Nephron (organoid): Measurements from ENCODE around the gene AGBL5.

ENCODE experiments used
- H3K27ac Mint-ChIP-seq, 3 experiments: 2 replicates each; pipeline ENCODE4 v1.8.0; 2020; ENCODE audit warnings: mixed read lengths in 3 of 3, mild to moderate bottlenecking in 2 of 3, moderate library complexity in 1 of 3
- H3K27me3 Mint-ChIP-seq: 2 replicates; pipeline ENCODE4 v1.8.0; 2021; ENCODE audit warnings: low read depth, mild to moderate bottlenecking, moderate library complexity, mixed read lengths
- H3K36me3 Mint-ChIP-seq: 2 replicates; pipeline ENCODE4 v1.8.0; 2020; ENCODE audit warnings: low read depth, mixed read lengths
- H3K4me1 Mint-ChIP-seq: 2 replicates; pipeline ENCODE4 v1.8.0; 2020; ENCODE audit warnings: mixed read lengths
- H3K4me3 Mint-ChIP-seq, 3 experiments: 2 replicates each; pipeline ENCODE4 v1.8.0; 2020; ENCODE audit warnings: mild to moderate bottlenecking in 3 of 3, mixed read lengths in 3 of 3, moderate library complexity in 2 of 3
- H3K9me3 Mint-ChIP-seq: 2 replicates; pipeline ENCODE4 v1.8.0; 2020; ENCODE audit warnings: mixed read lengths
- TF ChIP-seq, protein P1 (sequence below), 3 experiments: fragments of 200-600 bp; sonication (generic); IDR thresholded peaks; one replicate each; pipeline ENCODE4 v1.5.0; 2021; ENCODE audit warnings: antibody characterized with exemption in 3 of 3; ENCODE audit not compliant: unreplicated experiment in 3 of 3

The AGBL5 gene

DNA sequence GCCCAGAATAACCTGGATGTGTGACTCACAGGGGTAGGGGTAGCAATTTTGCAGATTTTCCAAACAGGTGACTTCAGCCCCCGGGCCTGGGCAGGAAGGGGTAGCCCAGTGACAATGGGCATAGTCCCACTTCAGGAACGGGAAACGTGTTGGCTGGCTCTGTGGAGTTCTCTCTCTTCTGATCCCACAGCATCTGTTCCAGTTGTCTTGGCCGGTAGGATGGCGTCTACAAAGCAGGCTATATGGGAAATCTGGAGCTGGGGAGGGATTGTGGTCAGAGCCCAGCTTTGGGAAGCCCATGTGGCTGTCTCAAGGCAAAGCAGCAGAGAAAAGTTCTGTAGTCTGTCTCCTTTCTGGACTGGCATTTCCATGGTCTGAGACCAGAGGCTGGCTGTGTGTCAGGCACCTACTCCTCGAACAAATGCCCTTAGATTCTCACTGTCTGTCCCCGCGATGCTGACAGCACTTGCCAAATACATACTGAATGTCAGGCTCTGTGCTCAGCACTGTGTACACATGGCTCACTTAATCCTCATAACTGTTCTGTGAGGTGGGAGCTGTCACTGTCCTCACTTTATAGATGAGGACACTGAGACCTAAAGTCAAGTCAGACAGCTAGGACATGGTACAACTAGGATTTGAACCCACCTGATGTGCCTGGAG, 36.6 kb upstream of the AGBL5 start:
- Mint-ChIP-seq H3K27ac (peak overlapping the region in 1 of 3 experiments; percentile 78), H3K36me3 (peaks cover 5% of the 10 kb centered on the region), H3K9me3 (no peaks in the 10 kb centered on the region), H3K4me1 (peaks cover 26% of the 10 kb centered on the region), H3K27me3 (peaks cover 3% of the 10 kb centered on the region), H3K4me3 (no peak overlapping the region)
- TF ChIP-seq, protein P1, sequence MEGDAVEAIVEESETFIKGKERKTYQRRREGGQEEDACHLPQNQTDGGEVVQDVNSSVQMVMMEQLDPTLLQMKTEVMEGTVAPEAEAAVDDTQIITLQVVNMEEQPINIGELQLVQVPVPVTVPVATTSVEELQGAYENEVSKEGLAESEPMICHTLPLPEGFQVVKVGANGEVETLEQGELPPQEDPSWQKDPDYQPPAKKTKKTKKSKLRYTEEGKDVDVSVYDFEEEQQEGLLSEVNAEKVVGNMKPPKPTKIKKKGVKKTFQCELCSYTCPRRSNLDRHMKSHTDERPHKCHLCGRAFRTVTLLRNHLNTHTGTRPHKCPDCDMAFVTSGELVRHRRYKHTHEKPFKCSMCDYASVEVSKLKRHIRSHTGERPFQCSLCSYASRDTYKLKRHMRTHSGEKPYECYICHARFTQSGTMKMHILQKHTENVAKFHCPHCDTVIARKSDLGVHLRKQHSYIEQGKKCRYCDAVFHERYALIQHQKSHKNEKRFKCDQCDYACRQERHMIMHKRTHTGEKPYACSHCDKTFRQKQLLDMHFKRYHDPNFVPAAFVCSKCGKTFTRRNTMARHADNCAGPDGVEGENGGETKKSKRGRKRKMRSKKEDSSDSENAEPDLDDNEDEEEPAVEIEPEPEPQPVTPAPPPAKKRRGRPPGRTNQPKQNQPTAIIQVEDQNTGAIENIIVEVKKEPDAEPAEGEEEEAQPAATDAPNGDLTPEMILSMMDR (IDR thresholded peaks at IDR 0.05; ENCODE audit: unreplicated experiment in 3 of 3), result no peak

- Mint-ChIP-seq H3K27me3 (peaks cover 7% of the 10 kb centered on the region), H3K4me3 (no peak overlapping the region), H3K36me3 (peaks cover 5% of the 10 kb centered on the region), H3K9me3 (no peaks in the 10 kb centered on the region), H3K4me1 (peaks cover 44% of the 10 kb centered on the region), H3K27ac (no peak overlapping the region)
- TF ChIP-seq, protein P1 (IDR thresholded peaks at IDR 0.05; ENCODE audit: unreplicated experiment in 3 of 3), result peak; percentile 56 to 68 (median 57)
These were observed 34.6 kb upstream of the AGBL5 start for GRCh38 chr2:27016801-27017325.

DNA sequence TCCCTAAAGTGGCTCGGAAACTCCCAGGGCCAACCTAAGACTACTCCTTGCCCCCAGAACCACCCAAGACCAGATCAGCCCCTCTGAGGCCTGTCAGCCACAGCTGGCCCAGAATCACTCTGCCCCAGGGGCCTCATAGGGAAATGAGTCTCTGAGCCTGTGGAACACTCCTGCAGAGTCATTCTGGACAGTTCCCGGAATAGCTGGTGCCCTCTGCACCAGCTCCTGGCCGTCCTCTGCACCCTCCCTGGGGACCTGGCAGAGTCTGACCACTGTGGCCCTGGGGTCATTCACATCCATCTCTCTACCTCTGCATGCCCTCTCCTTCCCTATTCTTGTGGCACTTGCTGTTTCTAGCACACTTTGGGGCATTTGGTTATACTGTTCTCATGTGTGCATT, 33.3 kb upstream of the AGBL5 start:
- Mint-ChIP-seq H3K4me1 (peaks cover 46% of the 10 kb centered on the region), H3K4me3 (no peak overlapping the region), H3K27me3 (peaks cover 7% of the 10 kb centered on the region), H3K9me3 (no peaks in the 10 kb centered on the region), H3K36me3 (peaks cover 7% of the 10 kb centered on the region), H3K27ac (no peak overlapping the region)
- TF ChIP-seq, protein P1 (IDR thresholded peaks at IDR 0.05; ENCODE audit: unreplicated experiment in 3 of 3), result no peak

DNA sequence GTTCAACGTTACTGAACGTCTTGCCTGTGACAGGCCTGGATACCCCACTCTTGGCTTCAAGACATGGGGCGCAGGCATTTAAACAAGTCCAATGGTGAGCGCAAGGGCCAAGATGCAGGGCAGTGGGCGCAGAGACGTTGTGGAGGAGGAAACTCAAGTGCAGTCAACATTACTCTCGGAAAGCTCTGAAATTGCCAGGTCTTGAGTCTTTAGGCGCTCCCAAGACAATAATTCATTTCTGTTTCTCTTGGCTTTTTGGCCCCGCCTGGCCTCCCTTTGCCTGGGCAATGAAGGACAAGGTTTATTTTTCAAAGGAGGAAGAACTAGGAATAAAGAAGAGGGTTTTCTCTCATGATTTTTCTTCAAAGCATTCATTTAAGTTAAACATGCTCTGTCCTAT, 32.0 kb upstream of the AGBL5 start:
- TF ChIP-seq, protein P1 (IDR thresholded peaks at IDR 0.05; ENCODE audit: unreplicated experiment in 3 of 3), result no peak
- Mint-ChIP-seq H3K36me3 (peaks cover 11% of the 10 kb centered on the region), H3K27ac (peak overlapping the region; percentile 26 to 37 (median 34)), H3K9me3 (no peaks in the 10 kb centered on the region), H3K4me3 (no peak overlapping the region), H3K4me1 (peaks cover 46% of the 10 kb centered on the region), H3K27me3 (peaks cover 7% of the 10 kb centered on the region)

DNA sequence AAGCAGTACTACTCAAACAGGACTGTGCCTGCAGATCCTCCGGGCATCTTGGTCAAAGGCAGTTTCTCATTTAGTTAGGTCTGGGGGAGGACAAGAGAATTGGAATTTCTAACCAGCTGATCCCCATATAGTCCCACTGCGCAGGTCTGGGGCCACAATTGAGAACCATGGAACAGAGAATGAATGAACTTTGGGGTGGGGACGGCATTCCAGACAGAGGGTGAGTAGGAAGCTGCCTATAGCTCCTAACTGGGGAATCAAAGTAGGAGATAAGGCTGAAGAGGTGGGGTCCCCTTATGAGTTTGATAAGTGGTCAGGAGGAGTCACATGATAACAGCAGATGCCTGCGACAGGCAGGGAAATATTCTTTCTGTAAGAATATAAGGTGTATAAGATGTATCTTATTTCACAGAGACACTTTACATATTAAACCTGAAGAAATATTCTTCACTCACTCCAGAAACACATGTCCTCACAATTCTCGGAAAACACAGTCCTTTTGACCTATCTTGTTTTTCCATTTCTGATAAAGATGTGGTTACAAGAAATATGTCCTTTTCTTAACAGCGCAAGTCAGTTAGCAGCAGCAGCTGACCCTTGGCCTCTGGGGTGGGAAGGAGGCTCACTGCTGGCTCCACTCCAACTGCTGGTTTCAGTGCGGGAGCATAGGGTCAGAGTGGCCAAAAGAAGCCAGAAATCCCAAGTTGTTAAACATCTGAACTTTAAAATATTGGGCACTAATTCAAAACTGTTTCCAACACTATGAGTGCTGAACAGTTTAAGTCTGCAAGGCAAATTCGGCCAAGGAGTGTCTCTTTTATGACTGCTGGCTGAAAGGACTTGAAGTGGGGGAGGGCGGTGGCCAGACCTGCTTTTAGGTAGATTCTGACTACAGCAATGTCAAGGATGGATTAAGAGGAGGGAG, 31.3 kb upstream of the AGBL5 start:
- H3K27me3 Mint-ChIP-seq, result peaks cover 7% of the 10 kb centered on the region
- H3K27ac Mint-ChIP-seq, result peak overlapping the region; percentile 26 to 60 (median 34)
- no peaks in the 10 kb centered on the region for H3K9me3 Mint-ChIP-seq

More for the DNA sequence above, 31.3 kb upstream of the AGBL5 start:
- Mint-ChIP-seq H3K4me1 (peaks cover 46% of the 10 kb centered on the region), H3K4me3 (peak overlapping the region in 1 of 3 experiments; percentile 4), H3K36me3 (peaks cover 11% of the 10 kb centered on the region)
- TF ChIP-seq, protein P1 (IDR thresholded peaks at IDR 0.05; ENCODE audit: unreplicated experiment in 3 of 3), result no peak
